H9 (cell line): ENCODE data around the gene CAPN8. TPM values are rescaled to one million over a fixed set of nuclear protein-coding genes. Genes with fewer than 3 reads are reported as not detected.

Experiments used
- DNase-seq: peaks from one replicate; pipeline ENCODE4 v3.0.0-alpha.2; 2017
- H2AFZ ChIP-seq: one replicate; pipeline ENCODE4 v1.6.1; 2013; ENCODE audit warnings: mild to moderate bottlenecking, low read length, control low read depth, moderate library complexity
- H2AK5ac ChIP-seq: 2 replicates; pipeline ENCODE4 v1.6.1; 2013; ENCODE audit warnings: low read length, control low read depth, mixed read lengths; ENCODE audit not compliant: insufficient read length
- H2BK120ac ChIP-seq: one replicate; pipeline ENCODE4 v1.6.1; 2013; ENCODE audit warnings: low read depth, mild to moderate bottlenecking, low read length, control low read depth, inconsistent platforms; ENCODE audit not compliant: poor library complexity, severe bottlenecking
- H2BK12ac ChIP-seq: 2 replicates; pipeline ENCODE4 v1.6.1; 2013; ENCODE audit warnings: low read length, control low read depth, mixed read lengths, low read depth; ENCODE audit not compliant: insufficient read length
- H2BK15ac ChIP-seq: 2 replicates; pipeline ENCODE4 v1.6.1; 2013; ENCODE audit warnings: low read depth, low read length, control low read depth
- H2BK20ac ChIP-seq: one replicate; pipeline ENCODE4 v1.6.1; 2013; ENCODE audit warnings: low read depth, mild to moderate bottlenecking, low read length, control low read depth, inconsistent platforms; ENCODE audit not compliant: poor library complexity, severe bottlenecking
- H2BK5ac ChIP-seq: 2 replicates; pipeline ENCODE4 v1.6.1; 2013; ENCODE audit warnings: low read length, control low read depth, mixed read lengths; ENCODE audit not compliant: insufficient read length
- H3K14ac ChIP-seq: 2 replicates; pipeline ENCODE4 v1.6.1; 2013; ENCODE audit warnings: low read length, control low read depth; ENCODE audit not compliant: insufficient read depth
- H3K18ac ChIP-seq: 2 replicates; pipeline ENCODE4 v1.6.1; 2013; ENCODE audit warnings: low read depth, mild to moderate bottlenecking, mixed read lengths, low read length, control low read depth; ENCODE audit not compliant: insufficient read length
- H3K23ac ChIP-seq: 2 replicates; pipeline ENCODE4 v1.6.1; 2013; ENCODE audit warnings: low read length, control low read depth, mixed read lengths, low read depth; ENCODE audit not compliant: insufficient read length
- H3K23me2 ChIP-seq: 2 replicates; pipeline ENCODE4 v1.6.1; 2013; ENCODE audit warnings: low read depth, mild to moderate bottlenecking, mixed read lengths, low read length, control low read depth; ENCODE audit not compliant: insufficient read length, poor library complexity, severe bottlenecking
- H3K27ac ChIP-seq: 2 replicates; pipeline ENCODE4 v1.5.1; 2013; ENCODE audit warnings: low read length, control low read depth, mixed read lengths, low read depth; ENCODE audit not compliant: insufficient read length
- H3K27me3 ChIP-seq: 2 replicates; pipeline ENCODE4 v1.6.1; 2013; ENCODE audit warnings: low read length, control low read depth, inconsistent platforms; ENCODE audit not compliant: insufficient read depth
- H3K4ac ChIP-seq: 2 replicates; pipeline ENCODE4 v1.6.1; 2013; ENCODE audit warnings: low read depth, mild to moderate bottlenecking, control low read depth, inconsistent platforms, low read length, moderate library complexity
- H3K4me1 ChIP-seq: 2 replicates; pipeline ENCODE4 v1.6.1; 2013; ENCODE audit warnings: low read length, control low read depth, inconsistent platforms; ENCODE audit not compliant: insufficient read depth
- H3K4me2 ChIP-seq: 2 replicates; pipeline ENCODE4 v1.6.1; 2013; ENCODE audit warnings: low read length, control low read depth, mixed read lengths; ENCODE audit not compliant: insufficient read length, insufficient read depth
- H3K56ac ChIP-seq: 2 replicates; pipeline ENCODE4 v1.6.1; 2013; ENCODE audit warnings: low read depth, mild to moderate bottlenecking, mixed read lengths, low read length, control low read depth; ENCODE audit not compliant: insufficient read length
- H3K79me1 ChIP-seq: 2 replicates; pipeline ENCODE4 v1.6.1; 2013; ENCODE audit warnings: low read depth, mild to moderate bottlenecking, moderate library complexity, low read length, control low read depth, inconsistent platforms; ENCODE audit not compliant: insufficient read depth, poor library complexity, severe bottlenecking
- H3K79me2 ChIP-seq: 2 replicates; pipeline ENCODE4 v1.6.1; 2013; ENCODE audit warnings: low read length, control low read depth, inconsistent platforms; ENCODE audit not compliant: insufficient read depth
- H3K9ac ChIP-seq: 2 replicates; pipeline ENCODE4 v1.6.1; 2013; ENCODE audit warnings: low read length, control low read depth, mixed read lengths; ENCODE audit not compliant: insufficient read length; ENCODE audit errors: extremely low read depth
- H3K9me3 ChIP-seq: one replicate; pipeline ENCODE4 v1.6.1; 2013; ENCODE audit warnings: low read depth, low read length, inconsistent platforms; ENCODE audit not compliant: control insufficient read depth
- H3T11ph ChIP-seq: one replicate; pipeline ENCODE4 v1.6.1; 2013; ENCODE audit warnings: mild to moderate bottlenecking, low read length, control low read depth, inconsistent platforms
- H4K20me1 ChIP-seq: one replicate; pipeline ENCODE4 v1.6.1; 2013; ENCODE audit not compliant: control insufficient read depth, insufficient read length, insufficient read depth
- H4K5ac ChIP-seq: 2 replicates; pipeline ENCODE4 v1.6.1; 2013; ENCODE audit warnings: low read depth, mild to moderate bottlenecking, mixed read lengths, low read length, control low read depth; ENCODE audit not compliant: insufficient read length
- H4K8ac ChIP-seq: replicated peaks from 2 replicates; pipeline ENCODE4 v1.6.1; 2013; ENCODE audit warnings: low read length, control low read depth, mixed read lengths, low read depth; ENCODE audit not compliant: insufficient read length
- H4K91ac ChIP-seq: 2 replicates; pipeline ENCODE4 v1.6.1; 2013; ENCODE audit warnings: low read depth, mild to moderate bottlenecking, moderate library complexity, mixed read lengths, low read length, control low read depth; ENCODE audit not compliant: insufficient read length
- H3K27ac Mint-ChIP-seq, 3 experiments: 2 replicates in 2 of 3; 3 replicates in 1 of 3; pipeline ENCODE4 v1.8.0; 2020 to 2021; ENCODE audit warnings: mixed read lengths in 3 of 3, mild to moderate bottlenecking in 1 of 3, moderate library complexity in 1 of 3
- H3K27me3 Mint-ChIP-seq: 2 replicates; pipeline ENCODE4 v1.8.0; 2021; ENCODE audit warnings: low read depth, mild to moderate bottlenecking, moderate library complexity, mixed read lengths
- H3K36me3 Mint-ChIP-seq, 3 experiments: 2 replicates in 2 of 3; 3 replicates in 1 of 3; pipeline ENCODE4 v1.8.0; 2020 to 2021; ENCODE audit warnings: low read depth in 3 of 3, mixed read lengths in 3 of 3; ENCODE audit not compliant: insufficient read depth in 1 of 3
- H3K4me1 Mint-ChIP-seq, 2 experiments: 2 replicates each; pipeline ENCODE4 v1.8.0; 2020; ENCODE audit warnings: mixed read lengths in 2 of 2
- H3K4me3 Mint-ChIP-seq, 2 experiments: 2 replicates in 1 of 2; 3 replicates in 1 of 2; pipeline ENCODE4 v1.8.0; 2020 to 2021; ENCODE audit warnings: mild to moderate bottlenecking in 2 of 2, mixed read lengths in 2 of 2, moderate library complexity in 1 of 2
- H3K9me3 Mint-ChIP-seq, 2 experiments: 2 replicates in 1 of 2; 3 replicates in 1 of 2; pipeline ENCODE4 v1.8.0; 2020; ENCODE audit warnings: mild to moderate bottlenecking in 2 of 2, mixed read lengths in 2 of 2, moderate library complexity in 1 of 2
- WGBS: extraction: QIAGEN DNeasy Blood & Tissue Kit; methylation state at CpG from one replicate; pipeline ENCODE4 v1.1.7; 2013; ENCODE audit warnings: missing lambda C conversion rate, low lambda C conversion rate, mixed read lengths; ENCODE audit not compliant: insufficient read length; ENCODE audit errors: extremely low coverage; 5-methylcytosine and 5-hydroxymethylcytosine counted together
- total RNA-seq: library from RNA; stranded (reverse); gene quantifications from 2 replicates; pipeline ENCODE4 v1.2.1, GENCODE V29; 2021
- TF ChIP-seq, protein P1 (sequence below): fragments of 200-600 bp; sonication (generic); conservative IDR thresholded peaks from 3 replicates; pipeline ENCODE4 v1.8.0; 2021; ENCODE audit warnings: antibody characterized with exemption, mild to moderate bottlenecking

CAPN8 gene
- total RNA-seq, 1 experiment from 2014 or later = not detected

DNA sequence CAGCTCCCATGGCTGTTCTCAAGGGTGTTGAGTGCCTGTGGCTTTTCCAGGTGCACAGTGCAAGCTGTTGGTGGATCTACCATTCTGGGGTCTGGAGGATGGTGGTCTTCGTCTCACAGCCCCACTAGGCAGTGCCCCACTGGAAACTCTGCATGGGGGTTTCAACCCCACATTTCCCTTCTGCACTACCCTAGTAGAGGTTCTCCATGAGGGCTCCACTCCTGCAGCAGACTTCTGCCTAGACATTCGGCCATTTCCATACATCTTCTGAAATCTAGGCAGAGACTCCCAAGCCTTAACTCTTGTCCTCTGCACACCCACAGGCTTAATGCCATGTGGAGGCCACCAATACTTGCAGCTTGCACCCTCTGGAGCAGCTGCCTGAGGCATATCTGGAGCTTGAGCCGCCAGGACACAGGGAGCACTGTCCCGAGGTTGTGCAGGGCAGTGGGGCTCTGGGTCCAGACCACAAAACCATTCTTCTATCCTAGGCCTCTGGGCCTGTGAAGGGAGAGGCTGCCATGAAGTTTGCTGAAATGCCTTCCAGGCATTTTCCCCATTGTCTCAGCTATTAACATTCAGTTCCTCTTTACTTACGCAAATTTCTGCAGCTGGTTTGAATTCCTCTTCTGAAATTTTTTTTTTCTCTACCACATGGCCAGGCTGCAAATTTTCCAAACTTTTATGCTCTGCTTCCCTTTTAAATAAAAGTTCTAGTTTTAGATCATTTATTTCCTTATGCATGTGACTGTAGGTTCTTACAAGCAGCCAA, 8.8 kb upstream of the CAPN8 start:
- H3K9ac ChIP-seq = no peak overlapping the region
- peaks cover 31 to 40% of the 10 kb centered on the region in 2 experiments for H3K9me3 Mint-ChIP-seq
- no peak overlapping the region for H3K4ac ChIP-seq
- H3T11ph ChIP-seq = no peak overlapping the region
- no peaks in the 10 kb centered on the region for H3K79me2 ChIP-seq
- no peaks in the 10 kb centered on the region for H3K23me2 ChIP-seq
- no peak overlapping the region for H3K56ac ChIP-seq
- H4K91ac ChIP-seq = no peak overlapping the region
- no peaks in the 10 kb centered on the region for H3K79me1 ChIP-seq
- no CpG with 5 or more reads among the region's 5 CpGs for WGBS
- no peaks in the 10 kb centered on the region for H3K27me3 ChIP-seq
- TF ChIP-seq, protein P1, sequence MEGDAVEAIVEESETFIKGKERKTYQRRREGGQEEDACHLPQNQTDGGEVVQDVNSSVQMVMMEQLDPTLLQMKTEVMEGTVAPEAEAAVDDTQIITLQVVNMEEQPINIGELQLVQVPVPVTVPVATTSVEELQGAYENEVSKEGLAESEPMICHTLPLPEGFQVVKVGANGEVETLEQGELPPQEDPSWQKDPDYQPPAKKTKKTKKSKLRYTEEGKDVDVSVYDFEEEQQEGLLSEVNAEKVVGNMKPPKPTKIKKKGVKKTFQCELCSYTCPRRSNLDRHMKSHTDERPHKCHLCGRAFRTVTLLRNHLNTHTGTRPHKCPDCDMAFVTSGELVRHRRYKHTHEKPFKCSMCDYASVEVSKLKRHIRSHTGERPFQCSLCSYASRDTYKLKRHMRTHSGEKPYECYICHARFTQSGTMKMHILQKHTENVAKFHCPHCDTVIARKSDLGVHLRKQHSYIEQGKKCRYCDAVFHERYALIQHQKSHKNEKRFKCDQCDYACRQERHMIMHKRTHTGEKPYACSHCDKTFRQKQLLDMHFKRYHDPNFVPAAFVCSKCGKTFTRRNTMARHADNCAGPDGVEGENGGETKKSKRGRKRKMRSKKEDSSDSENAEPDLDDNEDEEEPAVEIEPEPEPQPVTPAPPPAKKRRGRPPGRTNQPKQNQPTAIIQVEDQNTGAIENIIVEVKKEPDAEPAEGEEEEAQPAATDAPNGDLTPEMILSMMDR = no peak
- no peaks in the 10 kb centered on the region for H4K20me1 ChIP-seq
- H3K27ac ChIP-seq = no peak overlapping the region
- H3K27me3 Mint-ChIP-seq = peaks cover 6% of the 10 kb centered on the region
- no peak overlapping the region for H4K8ac ChIP-seq
- no peak overlapping the region for H4K5ac ChIP-seq
- H3K9me3 ChIP-seq = no peaks in the 10 kb centered on the region
- H2BK120ac ChIP-seq = no peak overlapping the region
- DNase-seq = no peak
- H2AK5ac ChIP-seq = no peak overlapping the region
- H3K4me1 ChIP-seq = no peaks in the 10 kb centered on the region
- no peak overlapping the region for H2BK20ac ChIP-seq
- H2BK12ac ChIP-seq = no peak overlapping the region
- H2BK5ac ChIP-seq = no peak overlapping the region
- no peak overlapping the region for H3K4me2 ChIP-seq
- peaks cover 4 to 6% of the 10 kb centered on the region in 2 experiments for H3K4me1 Mint-ChIP-seq
- peaks cover 18 to 32% (median 24%) of the 10 kb centered on the region in 3 experiments for H3K36me3 Mint-ChIP-seq
- no peak overlapping the region; a peak in 1 of 7 replicates for H3K27ac Mint-ChIP-seq
- no peak overlapping the region for H2AFZ ChIP-seq
- H3K4me3 Mint-ChIP-seq = no peak overlapping the region
- H2BK15ac ChIP-seq = no peak overlapping the region
- H3K18ac ChIP-seq = no peak overlapping the region
- H3K14ac ChIP-seq = no peak overlapping the region; the same call in 1 of the 2 replicates
- no peak overlapping the region for H3K23ac ChIP-seq
